G401.6 (cell line): ENCODE data around the gene ATAT1.

Experiments
- FAIRE-seq: peaks from 2 replicates; lab custom pipeline; 2012; peaks lifted over from hg19 to GRCh38; lab: Jason Lieb, UNC

Gene ATAT1

GRCh38 chr6:30613251-30614043 lies 13.2 kb upstream of the ATAT1 start:
- FAIRE-seq: no peak

- FAIRE-seq: no peak
Observed at GRCh38 chr6:30614044-30614842, 12.4 kb upstream of the ATAT1 start.

GRCh38 chr6:30614843-30615218 lies 11.8 kb upstream of the ATAT1 start:
- FAIRE-seq: peak; percentile 98

GRCh38 chr6:30615219-30615957 lies 11.3 kb upstream of the ATAT1 start:
- FAIRE-seq: no peak

GRCh38 chr6:30615958-30616810 lies 10.5 kb upstream of the ATAT1 start:
- no peak for FAIRE-seq

- FAIRE-seq: peak; percentile 99
Observed at GRCh38 chr6:30616811-30617564, 9.7 kb upstream of the ATAT1 start, which contains the start of gene PPP1R10. TSS of gene PPP1R10 (minus strand) at chr6:30617243. CDS start at chr6:30609944, 7,299 bp downstream.

GRCh38 chr6:30617565-30618269 lies 9.0 kb upstream of the ATAT1 start, which contains the start of gene MRPS18B:
TSS of gene MRPS18B (plus strand) at chr6:30617840. CDS start at chr6:30617866, 26 bp downstream.
- no peak for FAIRE-seq

GRCh38 chr6:30618270-30618797 lies 8.3 kb upstream of the ATAT1 start:
- no peak for FAIRE-seq

- FAIRE-seq: no peak
Observed at GRCh38 chr6:30619561-30619960, 7.1 kb upstream of the ATAT1 start.

GRCh38 chr6:30625511-30625910 lies 1.2 kb upstream of the ATAT1 start:
- FAIRE-seq: no peak

GRCh38 chr6:30635834-30636233 lies 9.2 kb downstream of the ATAT1 start:
- no peak for FAIRE-seq

- no peak for FAIRE-seq
Observed at GRCh38 chr6:30640481-30640880, 13.8 kb downstream of the ATAT1 start.

- FAIRE-seq: no peak
Observed at GRCh38 chr6:30641048-30641447, 14.4 kb downstream of the ATAT1 start.

- no peak for FAIRE-seq
Observed at GRCh38 chr6:30643656-30644055, 17.0 kb downstream of the ATAT1 start.

- FAIRE-seq: no peak
Observed at GRCh38 chr6:30644769-30645168, 18.1 kb downstream of the ATAT1 start.

- no peak for FAIRE-seq
Observed at GRCh38 chr6:30645989-30646388, 19.3 kb downstream of the ATAT1 start.

- FAIRE-seq: no peak
Observed at GRCh38 chr6:30646450-30647241, 20.0 kb downstream of the ATAT1 start, which contains the start of gene C6orf136. TSS of gene C6orf136 (plus strand) at chr6:30647133. CDS start at chr6:30647232, 99 bp downstream.

- no peak for FAIRE-seq
Observed at GRCh38 chr6:30647242-30648116, 20.8 kb downstream of the ATAT1 start.
